TTC549 (cell line): ENCODE results near the gene PSD2.

Experiments
- FAIRE-seq: peaks from 2 replicates; lab custom pipeline; 2012; peaks lifted over from hg19 to GRCh38; lab: Jason Lieb, UNC

Gene PSD2

DNA sequence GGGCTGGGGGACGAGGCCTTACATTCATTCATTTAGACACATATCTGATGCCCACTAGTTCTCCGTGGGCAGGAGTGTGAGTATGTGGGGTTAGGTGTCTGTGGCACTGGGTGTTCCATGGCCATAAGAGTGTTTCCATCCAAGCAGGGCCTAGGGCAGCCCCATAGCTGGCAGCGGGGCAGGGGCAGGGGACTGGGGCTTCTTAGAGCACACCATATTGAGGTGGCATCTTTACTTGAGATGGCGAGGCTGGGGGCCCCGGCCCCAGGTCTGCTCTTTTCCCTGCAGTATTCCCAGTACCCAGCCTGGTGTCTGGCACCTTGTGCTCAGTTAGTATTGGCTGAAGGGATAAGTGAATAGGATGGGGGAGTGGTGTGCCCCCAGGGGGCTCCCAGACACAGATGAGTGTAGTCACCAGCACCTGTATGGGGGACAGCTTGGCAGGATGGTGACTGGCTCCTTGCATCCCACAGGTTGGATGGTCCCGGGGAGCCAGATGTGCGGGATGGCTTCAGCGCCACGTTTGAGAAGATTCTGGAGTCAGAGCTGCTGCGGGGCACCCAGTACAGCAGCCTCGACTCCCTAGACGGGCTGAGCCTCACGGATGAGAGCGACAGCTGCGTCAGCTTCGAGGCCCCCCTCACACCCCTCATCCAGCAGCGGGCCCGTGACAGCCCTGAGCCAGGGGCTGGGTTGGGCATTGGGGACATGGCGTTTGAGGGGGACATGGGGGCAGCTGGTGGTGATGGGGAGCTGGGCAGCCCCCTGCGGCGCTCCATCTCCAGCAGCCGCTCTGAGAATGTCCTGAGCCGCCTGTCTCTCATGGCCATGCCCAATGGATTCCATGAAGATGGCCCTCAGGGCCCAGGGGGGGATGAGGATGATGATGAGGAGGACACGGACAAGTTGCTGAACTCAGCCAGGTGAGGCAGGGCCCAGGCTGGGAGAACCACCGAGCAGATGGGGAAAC, 17.5 kb downstream of the PSD2 start:
- FAIRE-seq, result no peak

DNA sequence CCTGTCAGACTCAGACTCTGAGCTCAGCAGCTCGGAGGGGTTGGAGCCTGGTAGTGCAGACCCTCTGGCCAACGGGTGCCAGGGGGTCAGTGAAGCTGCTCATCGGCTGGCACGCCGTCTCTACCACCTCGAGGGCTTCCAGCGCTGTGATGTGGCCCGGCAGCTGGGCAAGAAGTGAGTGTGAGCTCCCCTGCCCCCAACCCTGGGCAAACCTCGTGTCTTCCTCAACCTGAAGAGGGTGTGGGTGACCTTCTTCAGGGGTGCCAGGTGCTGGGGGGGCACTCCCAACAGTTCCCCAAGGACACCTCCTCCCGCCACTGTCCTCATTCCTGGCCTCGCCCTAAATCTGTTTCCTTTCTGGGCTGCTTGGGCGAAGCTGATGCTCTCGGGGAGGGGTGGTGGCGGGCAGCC, 18.6 kb downstream of the PSD2 start:
- no peak for FAIRE-seq

DNA sequence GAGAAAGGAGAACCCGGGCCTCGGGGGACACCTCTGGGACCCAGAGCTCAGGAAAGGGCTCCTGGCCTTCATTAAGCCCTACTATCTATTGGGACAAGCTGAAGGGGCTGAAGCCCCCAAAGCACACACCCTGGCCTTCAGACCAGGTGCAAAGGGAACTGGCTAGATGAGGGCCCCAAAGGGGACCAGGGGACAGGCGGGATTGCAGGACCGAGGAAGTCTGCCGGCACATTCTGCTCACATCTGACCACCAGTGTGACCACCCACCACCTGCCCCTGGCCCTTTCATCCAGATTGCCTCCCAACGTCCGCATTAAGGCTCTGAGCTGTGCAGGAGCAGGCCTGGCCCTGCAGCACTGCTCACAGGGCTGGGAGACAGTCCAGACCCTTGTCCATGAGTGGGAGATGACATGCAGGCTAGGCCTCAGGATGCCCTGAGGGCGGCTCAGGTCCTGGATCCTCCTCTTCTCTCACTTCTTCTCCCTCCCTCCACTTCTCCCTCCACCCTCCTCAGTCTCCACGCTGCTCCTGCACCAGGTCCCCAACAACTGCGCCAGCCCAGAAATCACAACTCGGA, 19.2 kb downstream of the PSD2 start:
- FAIRE-seq, result no peak

DNA sequence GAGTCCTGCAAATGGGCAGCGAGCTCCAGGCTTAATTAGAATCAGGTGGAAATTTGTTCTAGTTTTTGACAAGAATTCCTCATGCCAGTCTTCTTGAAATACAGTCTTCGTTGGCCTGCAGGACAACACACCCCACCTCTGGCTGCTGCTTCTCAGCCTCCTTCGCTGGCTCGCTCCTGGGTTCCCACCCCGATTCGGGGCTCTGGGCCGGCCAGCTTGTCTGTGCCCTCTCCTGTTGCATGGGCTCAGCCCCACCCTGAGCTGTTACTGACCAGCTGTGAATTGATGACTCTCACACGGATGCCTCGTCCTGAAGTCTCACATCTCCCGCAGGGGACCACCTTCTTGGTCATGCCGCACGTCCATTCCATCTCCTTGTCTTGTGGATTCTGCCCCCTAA, 21.0 kb downstream of the PSD2 start:
- FAIRE-seq, result no peak

DNA sequence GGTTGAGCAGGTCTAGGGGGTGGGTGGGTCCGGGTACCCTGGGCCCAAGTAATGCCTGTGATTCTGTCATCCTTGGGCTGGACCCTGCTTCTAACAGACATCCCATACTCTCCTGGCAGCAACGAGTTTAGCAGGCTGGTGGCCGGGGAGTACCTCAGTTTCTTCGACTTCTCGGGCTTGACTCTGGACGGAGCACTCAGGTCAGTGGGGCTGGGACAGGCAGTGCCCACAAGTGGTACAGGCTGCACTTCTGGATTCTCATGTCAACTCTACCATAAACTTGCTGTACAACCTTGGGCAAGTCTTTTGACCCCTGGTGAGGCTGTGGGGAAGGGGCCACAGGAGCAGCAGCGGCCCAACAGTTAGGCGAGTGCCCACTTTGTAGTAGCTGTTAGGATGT, 21.8 kb downstream of the PSD2 start:
- FAIRE-seq, result no peak

DNA sequence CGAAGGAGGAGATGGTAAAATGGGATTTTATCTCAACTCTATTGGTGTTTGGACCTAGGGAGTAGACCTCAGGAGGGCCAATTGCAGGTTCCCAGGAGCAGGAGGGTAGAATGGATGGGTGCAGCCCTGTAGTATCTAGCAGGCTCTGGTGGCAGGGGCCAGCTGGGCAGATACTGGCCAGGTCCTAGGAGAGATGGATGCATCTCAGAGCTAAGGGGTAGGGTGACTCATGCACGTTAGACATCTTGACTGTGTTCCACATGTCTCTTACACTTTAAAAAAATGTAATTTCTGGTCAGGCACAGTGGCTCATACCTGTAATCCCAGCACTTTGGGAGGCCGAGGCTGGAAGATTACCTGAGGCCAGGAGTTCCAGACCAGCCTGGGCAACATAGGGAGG, 22.4 kb downstream of the PSD2 start:
- no peak for FAIRE-seq

DNA sequence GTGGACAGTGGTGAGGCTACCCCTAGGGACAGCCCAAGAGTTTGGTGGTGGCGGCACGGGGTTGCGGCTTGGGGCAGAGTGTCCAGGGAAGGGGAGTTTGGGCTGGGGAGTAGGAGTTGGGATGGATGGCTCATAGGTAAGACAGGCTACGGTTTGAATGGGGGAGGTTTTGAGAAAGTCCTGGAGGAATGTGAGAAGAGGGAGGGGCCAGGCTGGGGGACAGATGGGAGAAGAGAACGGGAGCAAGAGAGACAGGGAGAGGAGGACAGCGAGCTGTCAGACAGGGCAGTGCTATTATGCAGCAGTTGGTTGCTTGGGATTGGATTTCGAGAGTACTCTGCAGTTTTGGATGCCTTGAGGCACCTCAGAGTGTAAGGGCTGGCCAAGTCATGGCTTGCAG, 24.5 kb downstream of the PSD2 start:
- no peak for FAIRE-seq

DNA sequence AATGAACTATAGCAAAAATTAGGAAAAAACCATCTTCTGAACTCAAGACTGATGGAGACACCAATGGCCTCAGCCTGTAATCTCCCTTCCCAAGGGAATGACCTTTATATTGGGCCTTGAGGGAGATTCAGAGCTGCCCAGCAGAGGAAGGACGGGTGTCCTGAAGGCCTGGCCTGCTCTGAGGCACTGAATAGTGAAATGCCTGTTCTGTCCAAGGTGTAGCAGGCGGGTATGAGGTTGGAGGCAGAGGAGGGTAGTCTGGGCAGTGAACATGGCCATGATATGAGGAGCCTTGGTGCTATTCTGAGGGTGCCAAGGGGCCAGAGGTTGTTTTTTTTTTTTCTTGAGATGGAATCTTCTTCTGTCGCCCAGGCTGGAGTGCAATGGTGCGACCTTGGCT, 25.0 kb downstream of the PSD2 start:
- FAIRE-seq, result no peak

DNA sequence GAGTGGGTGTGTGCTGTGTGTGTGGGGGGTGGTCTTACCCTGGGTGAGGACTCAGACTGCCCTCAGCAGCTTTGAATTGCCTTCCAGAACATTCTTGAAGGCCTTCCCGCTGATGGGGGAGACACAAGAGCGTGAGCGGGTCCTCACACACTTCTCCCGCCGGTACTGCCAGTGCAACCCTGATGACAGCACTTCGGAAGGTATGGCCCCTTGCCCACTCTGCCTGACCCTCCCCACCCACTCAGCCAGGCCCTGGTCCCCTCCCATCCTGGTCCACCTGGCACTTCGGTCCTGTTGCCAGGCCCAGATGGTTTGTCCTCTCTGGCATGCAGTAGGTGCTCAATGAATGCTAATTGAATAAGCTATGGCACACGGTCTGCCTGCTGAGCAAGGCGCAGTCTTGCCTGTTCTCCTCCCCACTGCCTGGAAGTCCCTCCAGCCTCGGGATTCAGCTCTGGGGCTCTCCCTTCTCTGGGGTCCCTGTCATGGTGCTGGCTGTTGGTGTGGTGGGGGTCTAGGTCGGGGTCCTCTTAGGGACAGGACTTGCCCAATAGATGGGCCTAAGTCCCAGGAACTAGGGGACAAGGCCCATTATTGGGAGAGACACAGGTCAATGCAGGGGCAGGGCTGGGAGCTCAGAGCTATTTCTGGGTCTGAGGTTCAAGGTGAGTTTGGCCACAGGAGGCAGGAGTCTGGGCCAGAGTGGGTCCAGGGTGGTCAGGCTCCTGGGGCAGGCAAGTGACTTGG, 26.4 kb downstream of the PSD2 start:
- no peak for FAIRE-seq

DNA sequence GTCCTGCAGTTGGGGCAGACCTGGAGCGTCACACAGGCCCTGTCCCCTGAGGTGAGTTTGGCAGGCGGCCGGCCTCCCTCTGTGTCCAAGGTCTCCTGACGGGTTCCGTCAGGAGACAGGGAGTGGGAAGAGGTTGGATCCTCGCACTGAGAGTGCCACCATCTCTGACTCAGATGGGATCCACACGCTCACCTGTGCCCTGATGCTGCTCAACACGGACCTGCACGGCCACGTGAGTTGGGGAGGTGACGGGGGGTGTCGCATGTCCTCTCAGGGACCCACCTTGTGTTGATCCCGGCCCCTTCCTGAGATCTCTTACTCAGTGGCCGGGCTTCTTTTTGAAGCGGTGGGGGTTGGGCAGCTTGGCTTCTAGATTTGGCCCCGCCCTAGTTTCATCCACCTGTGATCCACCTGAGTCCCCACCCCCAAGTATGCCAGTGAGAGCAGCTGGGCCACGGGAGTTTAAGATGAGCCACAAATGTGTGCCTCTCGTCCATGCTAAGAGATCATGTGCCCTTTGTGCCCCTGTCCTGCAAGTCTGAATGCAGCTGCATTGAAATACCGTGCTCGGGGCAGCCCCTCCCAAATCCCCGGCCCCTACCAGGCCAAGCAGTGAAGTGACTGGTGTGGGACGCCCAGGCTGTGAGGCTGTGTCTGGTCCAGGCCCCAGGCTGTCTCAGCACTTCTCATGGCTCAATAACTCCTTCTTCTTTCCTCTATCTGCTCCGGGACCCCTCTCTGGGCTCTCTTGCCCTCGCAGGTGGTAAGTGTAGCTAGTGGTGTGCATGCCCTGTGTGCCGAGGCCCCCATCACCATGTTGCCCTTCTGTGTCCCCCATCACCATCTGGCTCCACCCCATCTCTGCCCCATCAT, 27.2 kb downstream of the PSD2 start:
- no peak for FAIRE-seq

DNA sequence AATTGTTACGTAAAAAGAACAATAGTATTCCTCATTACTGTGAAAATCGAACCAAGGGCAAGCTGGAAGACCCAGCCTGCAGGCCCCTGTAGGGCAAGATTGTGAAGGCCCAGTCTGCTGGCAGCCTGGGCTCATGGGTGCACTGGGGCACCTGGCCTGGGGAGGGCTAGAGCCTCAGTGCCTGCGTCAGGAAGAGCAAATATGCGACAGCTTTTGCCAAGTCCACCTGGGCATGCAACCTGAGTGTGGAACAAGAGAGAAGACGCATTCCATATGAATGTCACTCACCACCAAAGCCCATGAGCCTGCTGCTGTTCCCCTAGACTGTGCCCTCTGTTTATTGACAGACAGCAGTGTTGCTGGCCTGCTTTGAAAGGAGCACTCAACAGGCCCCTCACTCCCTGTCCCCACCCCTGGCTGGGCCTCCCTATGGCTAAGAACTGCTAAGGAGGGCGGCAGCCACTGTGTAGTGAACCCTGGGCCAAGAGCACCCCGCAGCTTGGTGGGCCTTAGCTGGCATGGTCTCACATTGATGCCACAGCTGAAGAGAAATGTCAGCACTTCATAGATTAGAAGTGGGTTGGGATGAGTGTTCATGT, 28.2 kb downstream of the PSD2 start:
- FAIRE-seq, result no peak

DNA sequence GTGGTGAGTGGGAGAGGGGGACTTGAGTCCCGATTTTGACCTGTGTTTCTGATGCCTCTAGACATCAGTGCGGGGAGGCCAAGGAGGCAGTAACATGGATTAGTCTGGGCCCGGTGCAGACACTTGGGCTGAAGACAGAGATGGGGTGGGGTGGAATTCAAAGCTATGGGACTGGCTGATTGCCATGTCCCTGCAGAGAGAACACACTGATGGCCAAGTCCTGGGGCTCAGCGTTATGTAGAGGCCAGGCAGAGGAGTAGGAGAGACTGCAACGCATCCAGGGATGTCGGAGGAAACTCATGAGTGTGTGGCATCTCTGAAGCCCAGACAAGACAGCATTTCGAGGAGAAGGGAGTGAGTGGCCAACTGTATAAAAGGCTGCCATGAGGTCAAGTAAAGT, 30.1 kb downstream of the PSD2 start:
- FAIRE-seq, result no peak

DNA sequence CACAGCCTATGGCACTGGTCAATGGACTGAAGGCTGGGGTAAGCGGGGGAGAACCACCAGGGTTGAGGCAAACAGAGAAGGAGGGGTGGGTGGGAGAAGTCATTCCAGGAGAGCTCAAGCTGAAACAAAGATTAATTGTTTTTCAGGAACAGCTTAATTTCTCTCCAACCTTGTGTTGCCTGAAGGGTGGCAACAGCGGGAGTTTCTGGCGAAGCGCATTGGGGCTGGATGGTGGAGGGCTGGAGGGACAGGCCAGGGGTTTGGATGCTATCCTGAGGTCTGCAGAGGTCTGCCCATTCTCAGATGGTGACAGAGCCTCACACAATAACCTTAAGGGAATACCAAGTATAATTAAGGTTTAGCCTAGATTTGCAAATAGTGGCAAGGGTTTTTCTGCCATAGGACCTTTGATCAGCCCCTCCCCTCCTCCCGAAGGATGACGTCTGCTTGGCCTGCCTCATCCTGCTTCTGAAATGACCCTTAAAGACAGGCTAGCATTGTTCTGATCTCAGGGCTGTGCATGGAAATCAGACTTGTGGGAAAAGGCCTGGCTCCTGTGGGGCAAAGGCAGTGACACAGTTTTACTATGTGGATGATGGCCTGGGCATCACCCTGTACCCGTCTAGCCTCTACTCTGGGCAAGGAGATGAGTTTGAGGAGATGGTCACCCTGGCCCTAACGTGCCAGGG, 32.7 kb downstream of the PSD2 start:
- FAIRE-seq, result no peak

DNA sequence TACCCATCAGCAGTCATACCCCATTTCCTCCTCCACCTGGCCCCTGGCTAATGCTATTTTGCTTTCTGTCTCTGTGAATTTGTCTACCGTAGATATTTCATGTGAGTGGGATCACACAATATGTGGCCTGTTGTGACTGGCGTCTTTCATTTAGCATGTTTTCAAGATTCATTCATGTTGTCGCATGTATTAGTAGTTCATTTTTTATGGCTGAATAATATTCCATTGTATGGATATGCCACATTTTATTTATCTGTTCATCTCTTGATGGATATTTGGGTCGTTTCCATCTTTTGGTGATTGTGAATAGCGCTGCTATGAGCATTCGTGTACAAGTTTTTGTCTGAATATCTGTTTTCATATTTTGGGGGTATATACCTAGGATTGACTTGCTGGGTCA, 33.9 kb downstream of the PSD2 start:
- no peak for FAIRE-seq

DNA sequence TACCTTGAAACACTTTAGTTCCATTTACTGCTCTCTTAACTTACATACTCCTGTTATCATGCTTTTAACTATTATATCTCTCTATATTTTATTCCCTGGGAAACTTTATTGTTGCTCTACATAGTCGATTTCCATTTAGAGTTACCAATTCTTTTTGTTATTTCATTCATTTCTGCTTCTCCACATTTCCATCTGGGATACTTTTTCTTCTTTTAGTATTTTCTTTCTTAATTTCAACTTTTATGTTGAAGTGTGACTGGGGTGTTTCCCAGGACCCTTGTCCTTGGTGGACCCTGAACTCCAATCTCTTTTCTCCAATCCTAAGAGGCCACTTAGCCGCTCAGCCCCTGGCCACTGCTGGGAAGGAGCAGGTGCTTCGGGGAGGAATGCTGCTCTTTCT, 36.0 kb downstream of the PSD2 start:
- FAIRE-seq, result no peak

DNA sequence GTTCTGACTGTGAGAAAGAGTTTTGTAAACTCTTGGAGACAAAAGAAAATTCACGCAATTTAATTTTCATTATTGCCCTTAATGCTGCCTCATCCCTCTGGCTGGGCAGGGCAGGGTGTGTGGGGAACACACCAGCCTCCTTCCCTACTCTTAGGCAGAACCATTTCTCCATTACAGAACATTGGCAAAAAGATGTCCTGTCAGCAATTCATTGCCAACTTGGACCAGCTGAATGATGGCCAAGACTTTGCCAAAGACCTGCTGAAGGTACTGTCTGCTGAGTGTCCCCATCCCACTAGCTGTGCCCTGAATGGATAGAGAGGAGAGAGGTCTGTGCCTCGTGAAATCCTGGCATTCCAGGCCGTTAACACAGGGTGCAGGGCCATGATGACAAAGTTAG, 37.9 kb downstream of the PSD2 start:
- no peak for FAIRE-seq

DNA sequence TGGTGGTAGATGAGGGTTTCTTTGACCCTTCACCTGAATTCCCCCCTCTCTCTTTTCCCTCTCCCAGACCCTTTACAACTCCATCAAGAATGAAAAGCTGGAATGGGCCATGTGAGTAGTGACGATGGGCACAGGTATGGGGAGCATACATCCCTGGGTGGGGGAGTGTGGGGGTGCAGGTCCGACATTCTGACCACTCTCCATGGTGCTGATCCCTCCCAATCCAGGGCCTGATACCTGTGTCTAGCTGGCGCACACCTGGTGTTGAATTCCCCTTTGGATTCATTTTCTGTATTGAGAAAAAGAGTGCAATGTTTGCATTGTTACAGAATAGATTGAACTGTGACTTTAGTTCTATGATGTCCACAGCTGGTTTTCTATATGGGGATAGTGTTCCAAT, 40.0 kb downstream of the PSD2 start:
- no peak for FAIRE-seq

DNA sequence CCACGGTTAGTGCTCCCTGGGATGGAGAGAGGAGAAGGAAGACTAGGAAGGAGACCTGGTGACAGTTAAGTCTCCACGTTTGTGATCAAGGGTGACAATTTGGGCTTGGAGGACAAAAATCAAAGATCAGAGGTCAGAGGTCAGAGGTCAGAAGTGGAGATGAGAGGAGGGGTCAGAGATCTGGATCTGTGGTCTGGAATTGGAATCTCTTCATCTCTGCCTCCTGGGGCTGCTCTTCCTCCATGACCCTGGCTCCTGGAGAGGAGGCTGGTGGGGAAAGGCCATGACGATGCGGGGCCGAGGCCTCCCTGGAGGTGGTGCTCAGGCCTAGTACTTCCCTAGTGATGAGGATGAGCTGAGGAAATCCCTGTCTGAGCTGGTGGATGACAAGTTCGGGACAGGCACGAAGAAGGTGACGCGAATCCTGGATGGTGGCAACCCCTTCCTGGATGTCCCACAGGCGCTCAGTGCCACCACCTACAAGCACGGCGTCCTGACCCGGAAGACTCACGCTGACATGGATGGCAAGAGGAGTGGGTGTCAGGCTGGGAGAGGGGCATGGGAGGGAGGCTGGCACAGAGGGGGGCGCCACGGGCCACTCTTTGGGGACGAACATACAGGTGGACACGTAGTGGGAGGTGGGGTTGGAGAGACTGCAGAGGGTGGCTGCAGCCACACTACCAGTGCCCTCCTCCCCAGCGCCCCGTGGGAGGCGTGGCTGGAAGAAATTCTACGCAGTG, 41.0 kb downstream of the PSD2 start:
- no peak for FAIRE-seq

DNA sequence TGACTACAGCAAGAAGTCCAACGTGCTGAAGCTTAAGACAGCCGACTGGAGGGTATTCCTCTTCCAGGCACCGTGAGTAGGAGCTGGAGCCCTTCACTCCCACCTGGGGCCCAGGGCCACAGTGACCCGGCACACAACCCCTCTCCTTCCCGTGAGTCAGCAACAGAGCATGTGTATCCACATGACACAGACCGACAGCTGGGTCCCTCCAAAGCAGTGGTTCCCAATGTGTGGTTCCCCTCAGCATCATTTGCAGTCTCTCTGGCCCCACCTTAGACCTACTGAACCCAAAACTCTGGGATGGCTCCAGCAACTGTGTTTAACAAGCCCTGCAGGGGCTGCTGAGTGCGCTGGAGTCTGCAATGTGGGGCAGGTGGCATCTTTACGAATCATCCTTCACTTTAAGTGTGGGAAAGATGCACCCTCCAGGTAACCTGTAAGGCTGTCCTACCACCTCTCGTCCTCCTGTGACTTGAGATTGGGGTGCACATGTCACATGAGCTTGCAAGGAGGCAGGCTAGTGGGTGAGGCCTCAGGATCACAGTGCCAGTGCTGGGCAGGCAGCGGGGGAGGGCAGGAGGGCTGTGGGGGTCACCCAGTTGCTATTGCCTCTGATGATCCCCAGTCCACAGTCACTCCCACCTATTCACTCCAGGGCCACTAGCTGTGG, 42.2 kb downstream of the PSD2 start:
- FAIRE-seq, result no peak
